Mesenteric fat pad (tissue), 1 donor: ENCODE results near the gene LHB. TPM values are rescaled to one million over a fixed set of nuclear protein-coding genes. Genes with fewer than 3 reads are reported as not detected.

Source experiments
- DNase-seq: peaks from one replicate; pipeline ENCODE4 v3.0.0-alpha.2; 2020; ENCODE audit warnings: low spot score
- total RNA-seq: library from RNA; stranded (reverse); fragmentation: NEBNext Ultra II Directional; extraction: Animal tissue kit (Norgen Biotek cat#: 25700); gene quantifications from one replicate; pipeline ENCODE4 v1.2.1, GENCODE V29; 2021
- donor health status: DM: yes; HTN: yes; CAD: no.

LHB gene
- total RNA-seq, 1 donor from 2014 or later, result not detected

DNA sequence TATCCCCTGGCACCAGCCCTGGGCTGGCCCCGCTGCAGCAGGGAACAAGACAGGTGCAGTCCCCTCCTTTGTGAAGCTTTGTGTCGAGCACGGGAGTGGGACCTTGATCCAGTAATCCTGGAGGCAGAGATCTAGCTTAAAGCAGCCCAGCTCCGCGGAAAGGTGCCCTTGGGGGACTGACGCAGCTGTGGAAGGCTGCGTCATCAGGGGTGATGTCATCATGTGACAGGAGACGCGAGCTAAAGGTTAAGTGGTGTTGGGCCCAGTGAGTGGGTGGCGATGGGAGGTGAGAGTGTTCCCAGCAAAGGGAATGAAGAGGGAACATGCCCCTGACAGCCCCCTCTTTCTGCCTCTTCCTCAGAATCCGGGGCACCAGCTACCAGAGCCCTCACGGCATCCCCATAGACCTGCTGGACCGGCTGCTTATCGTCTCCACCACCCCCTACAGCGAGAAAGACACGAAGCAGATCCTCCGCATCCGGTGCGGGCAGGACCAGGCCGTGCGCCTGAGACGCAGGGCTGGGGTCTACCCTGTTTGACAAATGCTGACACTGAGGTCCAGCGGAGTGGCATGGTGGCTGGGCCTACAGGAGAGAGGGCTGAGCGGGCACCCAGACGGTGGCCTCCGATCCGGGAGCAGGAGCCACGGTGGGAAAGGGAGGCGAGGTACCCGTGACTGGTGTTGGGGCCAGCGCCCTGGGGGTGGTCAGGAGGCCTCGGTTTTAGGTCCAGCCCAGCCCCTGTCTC, 2.6 kb downstream of the LHB start:
- DNase-seq, result no peak

- DNase-seq, result no peak
Observed at GRCh38 chr19:49011194-49011593, 5.7 kb downstream of the LHB start.

DNA sequence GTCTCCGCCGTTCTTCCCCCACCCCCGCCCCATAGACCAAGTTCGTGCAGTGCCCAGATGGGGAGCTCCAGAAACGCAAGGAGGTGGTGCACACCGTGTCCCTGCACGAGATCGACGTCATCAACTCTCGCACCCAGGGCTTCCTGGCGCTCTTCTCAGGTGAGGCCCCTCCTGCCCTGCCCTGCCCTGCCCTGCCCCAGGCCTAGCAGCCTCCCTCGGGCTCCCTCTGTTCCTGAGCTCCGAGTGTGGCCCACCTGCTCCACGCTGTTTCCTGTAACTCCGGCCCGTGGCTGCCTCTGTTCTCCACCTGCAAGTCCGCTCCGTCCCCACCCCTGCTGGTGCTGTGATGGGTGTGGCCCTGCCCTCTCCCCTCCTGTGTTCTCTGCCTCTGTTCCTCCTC, 6.4 kb downstream of the LHB start:
- DNase-seq, result no peak

DNA sequence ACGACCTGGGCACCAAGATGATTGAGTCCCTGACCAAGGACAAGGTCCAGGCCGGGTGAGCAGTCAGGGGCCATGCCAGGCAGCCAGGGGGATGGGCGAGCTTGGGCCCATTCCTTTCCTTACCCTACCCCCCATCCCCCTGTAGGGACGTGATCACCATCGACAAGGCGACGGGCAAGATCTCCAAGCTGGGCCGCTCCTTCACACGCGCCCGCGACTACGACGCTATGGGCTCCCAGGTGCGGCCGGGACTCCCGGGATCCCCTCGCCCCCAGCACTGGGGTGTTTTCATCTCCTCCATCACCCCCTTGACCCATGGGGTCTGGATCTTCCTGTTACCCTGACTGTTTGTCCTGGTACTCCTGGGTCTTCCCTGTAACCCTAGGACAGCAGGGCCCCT, 7.1 kb downstream of the LHB start:
- DNase-seq, result no peak

DNA sequence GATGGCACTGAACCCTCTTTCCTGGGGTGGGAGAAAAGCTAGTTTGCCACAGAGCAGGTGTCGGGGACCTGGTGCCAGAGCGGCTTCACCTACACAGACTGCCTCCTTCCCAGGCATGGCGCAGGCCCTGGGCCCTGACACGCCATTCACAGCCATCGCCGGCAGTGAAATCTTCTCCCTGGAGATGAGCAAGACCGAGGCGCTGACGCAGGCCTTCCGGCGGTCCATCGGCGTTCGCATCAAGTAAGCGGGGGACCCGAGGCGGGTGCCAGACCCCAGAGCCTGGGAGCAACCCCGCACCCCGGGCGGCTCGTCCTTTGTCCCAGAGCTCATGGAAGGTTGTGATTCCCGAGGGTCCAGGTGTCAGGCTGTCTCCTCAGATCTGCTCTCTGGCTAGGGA, 10.0 kb downstream of the LHB start:
- no peak for DNase-seq

GRCh38 chr19:49004964-49005614, 11.8 kb downstream of the LHB start:
- no peak for DNase-seq

- no peak for DNase-seq
Observed at GRCh38 chr19:49004133-49004532, 12.8 kb downstream of the LHB start.

DNA sequence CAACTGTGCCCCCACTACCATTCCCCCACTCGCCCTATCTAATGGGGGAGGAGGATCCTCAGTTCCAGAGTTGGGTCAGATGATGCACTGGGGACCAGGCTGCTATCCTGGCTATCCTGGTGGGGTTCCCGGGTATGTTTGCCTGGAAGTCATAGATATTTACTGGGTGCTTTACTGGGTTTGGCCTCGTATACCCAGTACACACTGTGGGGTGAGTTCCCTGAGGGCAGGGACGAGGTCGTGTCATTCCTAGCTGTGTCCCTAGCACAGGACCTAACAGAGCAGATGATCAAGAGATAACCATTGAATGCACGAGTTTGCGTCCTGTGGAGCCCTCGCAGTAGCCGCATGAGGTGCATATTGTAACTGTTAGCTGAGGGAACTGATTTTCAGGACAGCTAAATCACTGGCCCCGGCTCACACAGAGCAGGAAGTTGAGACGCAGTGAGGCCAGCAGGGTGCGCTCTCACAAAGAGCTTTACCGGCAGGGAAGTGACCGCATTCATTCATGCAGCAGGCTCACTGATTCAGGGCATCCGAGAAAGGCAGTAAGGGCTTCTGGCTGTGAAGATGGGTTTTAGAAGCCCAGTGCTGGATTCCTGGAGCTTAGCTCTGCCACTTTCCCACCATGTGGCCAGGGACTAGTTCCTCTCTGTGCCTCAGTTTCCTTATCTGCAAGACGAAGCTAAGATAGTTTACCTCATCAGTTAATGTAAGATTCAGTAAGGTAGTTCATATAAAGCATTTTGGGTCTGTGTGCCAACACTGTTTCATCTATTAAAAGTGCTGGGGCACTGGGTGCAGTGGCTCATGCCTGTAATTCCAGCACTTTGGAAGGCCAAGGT, 17.2 kb downstream of the LHB start:
- no peak for DNase-seq

- no peak for DNase-seq
Observed at GRCh38 chr19:48997972-48998371, 18.9 kb downstream of the LHB start.

DNA sequence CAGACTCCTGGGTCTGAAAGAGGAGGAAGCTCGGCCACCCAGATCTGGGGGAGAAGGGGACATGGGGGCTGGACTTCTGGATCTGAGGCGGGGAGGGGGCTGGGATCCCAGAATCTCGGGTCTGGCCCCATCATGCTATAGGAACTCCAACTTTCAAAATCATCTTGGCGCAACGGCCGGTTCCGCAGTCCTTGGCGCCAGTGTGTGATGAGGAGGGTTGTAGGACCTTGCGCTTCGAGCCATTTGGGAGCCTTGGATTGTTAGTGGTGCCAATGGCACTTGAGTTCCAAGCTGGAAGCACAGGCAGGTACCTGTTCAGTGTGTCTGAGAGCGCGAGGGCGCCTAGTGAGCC, 22.9 kb downstream of the LHB start:
- no peak for DNase-seq

DNA sequence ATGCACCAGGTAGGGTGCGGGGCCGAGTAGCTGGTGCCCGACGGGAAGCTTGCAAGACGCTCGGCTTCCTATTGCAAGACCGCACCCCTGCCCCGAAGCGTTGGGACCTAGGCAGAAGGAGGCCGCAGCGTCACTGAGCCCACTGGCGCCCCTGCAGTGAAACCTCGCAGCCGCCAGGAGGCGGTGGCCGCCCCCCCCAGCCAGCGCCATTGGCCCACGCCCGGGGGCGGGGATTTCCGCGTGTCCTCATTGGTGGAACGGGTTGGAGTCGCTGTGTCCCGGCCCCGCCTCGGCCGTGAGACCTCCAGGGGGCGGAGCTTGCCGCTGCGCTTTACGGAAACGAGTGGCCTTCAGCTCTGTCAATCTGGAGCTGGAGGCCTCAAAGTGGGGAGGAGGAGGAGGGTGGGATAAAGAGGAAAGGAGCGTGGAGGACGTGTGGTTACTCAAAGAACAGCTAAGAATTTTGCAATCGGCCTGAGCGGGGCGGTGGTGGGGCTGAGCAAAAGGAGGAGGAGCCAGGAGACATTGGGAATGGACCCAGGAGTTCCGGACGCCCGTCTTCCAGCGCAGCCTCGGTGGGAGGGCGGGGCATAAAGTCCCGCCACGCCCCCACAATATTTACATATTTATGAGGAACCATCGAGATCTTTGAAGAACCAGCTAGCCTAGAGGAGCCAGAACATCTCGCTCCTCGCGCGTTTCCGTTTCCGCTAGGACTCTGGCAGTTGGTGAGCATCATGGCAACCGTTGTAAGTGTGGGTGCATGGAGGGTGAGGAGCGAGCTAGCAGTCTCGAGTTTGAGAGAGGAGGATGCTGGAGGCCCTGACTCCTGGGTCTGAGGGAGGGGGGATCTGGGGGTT, 23.5 kb downstream of the LHB start, which contains the start of the genes GYS1 and RUVBL2:
Gene GYS1 (minus strand): TSS at position 135 of the 860 bp plus-strand sequence. CDS start 197 bp downstream, outside the sequence.
Gene RUVBL2 (plus strand): TSS at position 713 of the 860 bp plus-strand sequence. CDS start 25 bp downstream, at position 738.
- DNase-seq, result peak; percentile 100

DNA sequence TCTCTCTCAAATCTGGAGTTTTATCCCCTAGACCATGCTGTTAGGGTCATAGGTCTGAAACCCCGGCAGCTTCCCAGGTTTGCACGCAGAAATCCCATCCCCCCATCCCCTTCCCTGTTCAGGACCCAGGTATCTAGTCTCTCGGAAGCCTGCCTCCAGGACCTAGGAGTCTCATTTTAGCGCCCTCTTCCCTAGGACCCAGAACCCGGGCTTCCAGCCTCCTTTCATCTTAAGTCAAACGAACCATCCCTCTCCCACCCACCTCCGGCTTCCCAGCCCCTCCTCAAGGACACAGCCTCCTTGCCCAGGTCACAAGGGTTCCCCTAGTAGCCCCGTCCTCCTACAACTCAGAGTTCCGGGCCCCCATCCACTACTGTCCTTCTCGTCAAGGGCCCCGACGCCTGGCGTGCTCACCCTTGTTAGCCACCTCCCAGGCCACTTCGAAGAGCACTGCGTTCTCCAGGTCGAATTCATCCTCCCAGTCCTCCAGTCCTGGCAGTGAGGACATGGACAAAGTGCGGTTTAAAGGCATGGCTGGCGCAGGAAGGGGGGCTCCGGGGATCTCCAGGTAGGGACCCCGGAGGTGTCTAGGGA, 24.2 kb downstream of the LHB start:
- no peak for DNase-seq

DNA sequence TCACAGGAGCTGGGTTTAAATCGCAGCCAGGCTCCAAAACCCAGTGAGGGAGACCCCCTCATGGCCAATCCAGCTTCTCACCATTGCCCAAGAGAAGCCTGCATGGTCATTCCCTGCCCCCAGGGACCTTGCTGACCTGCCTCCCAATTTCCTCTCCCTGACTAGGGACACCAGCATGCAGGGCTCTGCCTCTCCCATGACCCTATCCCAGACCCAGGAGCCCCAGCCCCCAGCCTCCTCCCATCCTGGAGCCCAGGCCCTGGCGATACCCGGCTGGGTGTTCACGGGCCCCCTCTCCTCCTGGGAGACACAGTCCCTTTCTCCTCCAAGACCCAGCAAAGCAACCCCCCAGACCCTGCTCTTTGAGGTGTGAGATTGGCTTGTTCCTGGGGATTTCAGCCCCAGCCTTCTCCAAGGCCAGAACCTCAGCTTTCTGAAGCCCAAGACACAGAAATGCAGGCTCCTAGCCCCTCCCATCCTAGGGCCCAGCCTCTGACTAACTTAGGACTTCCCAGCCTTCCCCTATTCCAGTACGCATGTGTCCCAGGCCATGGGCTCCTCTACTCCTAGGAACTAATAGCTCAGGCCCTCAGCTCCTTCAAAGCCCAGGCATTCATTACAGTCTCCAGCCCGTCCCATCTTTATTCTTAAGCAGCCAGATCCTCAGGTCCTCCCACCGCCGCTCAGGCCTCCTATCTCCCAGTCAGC, 24.9 kb downstream of the LHB start:
- no peak for DNase-seq

- DNase-seq, result no peak
Observed at GRCh38 chr19:48991011-48991609, 25.8 kb downstream of the LHB start.

GRCh38 chr19:48990400-48990799, 26.5 kb downstream of the LHB start:
- DNase-seq, result no peak

DNA sequence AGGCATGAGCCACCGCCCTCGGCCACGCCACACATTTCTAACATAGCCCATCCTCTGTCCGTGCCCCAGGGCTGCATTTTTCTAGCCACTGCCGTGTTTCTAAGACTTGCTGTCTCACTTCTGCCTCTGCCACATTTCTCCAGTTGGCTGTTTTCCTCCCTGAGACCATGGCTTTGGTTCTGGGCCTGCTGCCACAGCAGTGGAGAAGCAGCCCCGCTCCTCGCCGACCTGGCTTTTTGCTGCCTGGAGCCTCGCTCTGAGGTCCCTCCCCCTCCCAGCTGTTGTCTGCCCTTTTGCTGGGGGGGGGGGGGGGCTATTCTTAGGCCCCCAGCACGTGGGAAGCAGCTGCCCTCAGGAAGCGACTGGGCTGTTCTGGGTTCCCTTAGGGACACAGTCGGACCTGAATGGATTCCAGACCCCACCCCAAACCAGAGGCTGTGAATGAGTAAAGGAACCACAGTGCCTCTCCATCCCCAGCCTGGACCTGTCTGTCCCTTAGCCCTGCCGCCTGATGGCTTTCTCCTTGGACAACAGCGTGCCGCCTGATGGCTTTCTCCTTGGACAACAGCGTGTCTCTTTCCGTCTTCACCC, 27.1 kb downstream of the LHB start:
- DNase-seq, result no peak

DNA sequence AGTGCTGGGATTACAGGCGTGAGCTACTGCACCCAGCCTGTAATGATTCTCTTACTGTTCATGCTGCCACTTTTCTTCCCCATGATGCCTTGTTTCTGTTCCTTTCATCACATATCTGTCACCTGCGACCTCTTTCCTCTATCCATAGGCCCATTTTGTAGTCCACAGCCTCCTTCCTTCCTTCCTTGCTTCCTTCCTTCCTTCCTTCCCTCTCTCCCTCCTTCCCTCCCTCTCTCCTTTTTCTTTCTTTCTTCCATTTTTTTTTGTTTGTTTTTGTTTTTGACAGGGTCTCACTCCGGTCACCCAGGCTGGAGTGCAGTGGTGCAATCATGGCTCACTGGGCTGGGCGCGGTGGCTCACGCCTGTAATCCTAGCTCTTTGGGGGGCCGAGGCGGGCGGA, 28.0 kb downstream of the LHB start:
- no peak for DNase-seq

- no peak for DNase-seq
Observed at GRCh38 chr19:48988286-48988685, 28.6 kb downstream of the LHB start.

GRCh38 chr19:48987323-48987722, 29.6 kb downstream of the LHB start:
- DNase-seq, result no peak
